ENCODE measurements around the gene SLC27A1. TPM values are rescaled to one million over a fixed set of nuclear protein-coding genes. Genes with fewer than 3 reads are reported as not detected.

SLC27A1 gene
- polyA plus RNA-seq, 1 of the 3 experiments (the other 2 are of a cell fraction), result 15.0 TPM

DNA sequence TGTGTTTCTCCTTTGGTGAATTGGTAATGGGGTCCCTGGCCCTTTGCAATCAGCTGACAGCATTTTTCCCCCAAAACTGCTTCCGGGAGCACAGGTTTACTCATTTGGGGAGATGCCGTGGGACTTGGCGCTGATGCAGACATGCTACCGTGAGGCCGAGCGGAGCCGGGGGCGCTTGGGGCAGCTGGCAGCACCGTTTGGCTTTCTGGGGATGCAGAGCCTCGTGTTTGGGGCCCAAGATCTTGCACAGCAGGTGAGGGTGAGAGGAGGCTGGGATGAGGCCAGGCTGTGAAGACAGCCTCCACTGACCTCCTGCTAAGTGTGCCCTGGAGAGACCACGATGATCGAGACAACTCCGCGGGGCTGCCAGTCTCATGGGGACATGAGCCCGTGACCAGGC lies 71.7 kb downstream of the SLC27A1 start:
- H3K27me3 ChIP-seq (ENCODE audit: insufficient read depth), result no peaks in the 10 kb centered on the region
- H3K4me3 ChIP-seq (ENCODE audit: low read depth in 2 of 2, low read length in 1 of 2), result no peak overlapping the region
- H3K4me2 ChIP-seq, result no peak overlapping the region
- DNase-seq, result no peak
- no peak overlapping the region for H3K9ac ChIP-seq
- no peaks in the 10 kb centered on the region for H3K9me2 ChIP-seq
- TF ChIP-seq FOXM1 (IDR thresholded peaks at IDR 0.05; ENCODE audit: low read depth) (no peak), JUND (IDR thresholded peaks at IDR 0.05) (no peak), TEAD4 (IDR thresholded peaks at IDR 0.05; ENCODE audit: borderline replicate concordance, insufficient read depth) (no peak), FOSL2 (IDR thresholded peaks at IDR 0.05; ENCODE audit: borderline replicate concordance, low read depth) (no peak), MEF2A (IDR thresholded peaks at IDR 0.05; ENCODE audit: borderline replicate concordance, low read depth) (no peak)
- H3K36me3 ChIP-seq (replicated peaks in 1 of 2; ENCODE audit: control insufficient read depth in 1 of 2, insufficient read depth in 2 of 2, low read length in 1 of 2), result no peaks in the 10 kb centered on the region
- no peaks in the 10 kb centered on the region for H3K79me2 ChIP-seq (ENCODE audit: insufficient read depth)
- ChIA-PET POLR2A (interaction anchor here (0.6 kb wide), 1 partner anchor 31 kb away, joined by 3 read pairs; the partner anchor contains the start of gene PGLS), CTCF (no interaction called here)
- 79% methylated on average over 11 of the region's 15 CpGs for WGBS (ENCODE audit: low lambda C conversion rate)
- H3K27ac ChIP-seq (ENCODE audit: low read depth in 2 of 2, low read length in 1 of 2), result no peak overlapping the region
- no peaks in the 10 kb centered on the region; a peak in 1 of 4 replicates for H3K4me1 ChIP-seq (ENCODE audit: control insufficient read depth in 1 of 2, insufficient read depth in 2 of 2, low read depth in 1 of 2, low read length in 1 of 2)
- no peak overlapping the region for H2AFZ ChIP-seq (ENCODE audit: low read depth)
- no peaks in the 10 kb centered on the region for H3F3A ChIP-seq (replicated peaks; ENCODE audit: insufficient read depth)
- no peaks in the 10 kb centered on the region for H3K9me3 ChIP-seq
- no peaks in the 10 kb centered on the region for H4K20me1 ChIP-seq (ENCODE audit: insufficient read depth)

- Histone ChIP-seq H4K20me1 (ENCODE audit: insufficient read depth) (no peaks in the 10 kb centered on the region), H3K9ac (no peak overlapping the region), H3K79me2 (ENCODE audit: insufficient read depth) (no peaks in the 10 kb centered on the region), H3K27me3 (ENCODE audit: insufficient read depth) (no peaks in the 10 kb centered on the region), H3K36me3 (replicated peaks in 1 of 2; ENCODE audit: control insufficient read depth in 1 of 2, insufficient read depth in 2 of 2, low read length in 1 of 2) (no peaks in the 10 kb centered on the region), H3K4me1 (ENCODE audit: control insufficient read depth in 1 of 2, insufficient read depth in 2 of 2, low read depth in 1 of 2, low read length in 1 of 2) (no peaks in the 10 kb centered on the region; a peak in 1 of 4 replicates), H3K4me3 (ENCODE audit: low read depth in 2 of 2, low read length in 1 of 2) (no peak overlapping the region), H2AFZ (ENCODE audit: low read depth) (no peak overlapping the region), H3K4me2 (no peak overlapping the region), H3K9me2 (no peaks in the 10 kb centered on the region), H3F3A (replicated peaks; ENCODE audit: insufficient read depth) (no peaks in the 10 kb centered on the region), H3K27ac (ENCODE audit: low read depth in 2 of 2, low read length in 1 of 2) (no peak overlapping the region), H3K9me3 (no peaks in the 10 kb centered on the region)
- ChIA-PET POLR2A (interaction anchor here (0.6 kb wide), 1 partner anchor 32 kb away, joined by 3 read pairs; the partner anchor contains the start of gene PGLS), CTCF (no interaction called here)
- WGBS (ENCODE audit: low lambda C conversion rate), result 77% methylated on average over 14 of the region's 14 CpGs
- no peak for DNase-seq
- TF ChIP-seq, protein P1, sequence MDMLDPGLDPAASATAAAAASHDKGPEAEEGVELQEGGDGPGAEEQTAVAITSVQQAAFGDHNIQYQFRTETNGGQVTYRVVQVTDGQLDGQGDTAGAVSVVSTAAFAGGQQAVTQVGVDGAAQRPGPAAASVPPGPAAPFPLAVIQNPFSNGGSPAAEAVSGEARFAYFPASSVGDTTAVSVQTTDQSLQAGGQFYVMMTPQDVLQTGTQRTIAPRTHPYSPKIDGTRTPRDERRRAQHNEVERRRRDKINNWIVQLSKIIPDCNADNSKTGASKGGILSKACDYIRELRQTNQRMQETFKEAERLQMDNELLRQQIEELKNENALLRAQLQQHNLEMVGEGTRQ (IDR thresholded peaks at IDR 0.05; ENCODE audit: borderline replicate concordance, low read depth, low read length), result no peak
- TF ChIP-seq EP300 (IDR thresholded peaks at IDR 0.05; ENCODE audit: borderline replicate concordance in 1 of 2, low read depth in 1 of 2, low read length in 1 of 2) (no peak), FOSL2 (IDR thresholded peaks at IDR 0.05; ENCODE audit: borderline replicate concordance, low read depth) (no peak), FOXM1 (IDR thresholded peaks at IDR 0.05; ENCODE audit: low read depth) (no peak)
These were observed 72.7 kb downstream of the SLC27A1 start for GRCh38 chr19:17542793-17543582.

DNA sequence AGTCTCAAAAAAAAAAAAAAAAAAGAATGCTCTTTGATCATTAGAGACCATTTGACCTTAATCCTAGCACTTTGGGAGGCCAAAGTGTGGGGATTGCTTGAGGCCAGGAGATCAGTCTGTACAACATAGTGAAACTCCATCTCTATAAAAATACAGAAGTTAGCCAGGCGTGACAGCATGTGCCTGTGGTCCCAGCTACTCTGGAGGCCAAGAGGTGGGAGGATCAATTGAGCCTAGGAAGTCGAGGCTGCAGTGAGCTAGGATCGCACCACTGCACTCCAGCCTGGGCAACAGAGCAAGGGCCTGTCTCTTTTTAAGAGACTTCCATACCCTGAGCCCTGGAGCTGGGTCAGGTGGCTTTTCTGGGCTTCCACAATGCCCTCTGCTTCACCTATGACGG lies 73.7 kb downstream of the SLC27A1 start:
- 50% methylated on average over 4 of the region's 4 CpGs for WGBS (ENCODE audit: low lambda C conversion rate)
- H3K27me3 ChIP-seq (ENCODE audit: insufficient read depth), result no peaks in the 10 kb centered on the region
- no peaks in the 10 kb centered on the region; a peak in 1 of 4 replicates for H3K4me1 ChIP-seq (ENCODE audit: control insufficient read depth in 1 of 2, insufficient read depth in 2 of 2, low read depth in 1 of 2, low read length in 1 of 2)
- no peaks in the 10 kb centered on the region for H4K20me1 ChIP-seq (ENCODE audit: insufficient read depth)
- DNase-seq, result no peak
- H3K4me2 ChIP-seq, result no peak overlapping the region
- CTCF ChIA-PET, result interaction anchor here (1.2 kb wide), 1 partner anchor 36 kb away, joined by 5 read pairs; no protein-coding TSS in a partner anchor
- no peak overlapping the region for H2AFZ ChIP-seq (ENCODE audit: low read depth)
- no peak overlapping the region for H3K9ac ChIP-seq
- H3K79me2 ChIP-seq (ENCODE audit: insufficient read depth), result no peaks in the 10 kb centered on the region
- no peak overlapping the region for H3K4me3 ChIP-seq (ENCODE audit: low read depth in 2 of 2, low read length in 1 of 2)
- no peaks in the 10 kb centered on the region for H3K9me3 ChIP-seq
- H3K36me3 ChIP-seq (replicated peaks in 1 of 2; ENCODE audit: control insufficient read depth in 1 of 2, insufficient read depth in 2 of 2, low read length in 1 of 2), result no peaks in the 10 kb centered on the region
- H3F3A ChIP-seq (replicated peaks; ENCODE audit: insufficient read depth), result no peaks in the 10 kb centered on the region
- POLR2A ChIA-PET, result no interaction called here
- H3K9me2 ChIP-seq, result no peaks in the 10 kb centered on the region
- H3K27ac ChIP-seq (ENCODE audit: low read depth in 2 of 2, low read length in 1 of 2), result no peak overlapping the region
- no peak for TF ChIP-seq SIN3A (IDR thresholded peaks at IDR 0.05; ENCODE audit: borderline replicate concordance, low read depth, low read length)
- TF ChIP-seq REST (IDR thresholded peaks at IDR 0.05; ENCODE audit: low read depth, low read length), result no peak
- no peak for TF ChIP-seq MEF2A (IDR thresholded peaks at IDR 0.05; ENCODE audit: borderline replicate concordance, low read depth)
- TF ChIP-seq TAF1 (IDR thresholded peaks at IDR 0.05; ENCODE audit: borderline replicate concordance, low read depth, low read length), result no peak
- TF ChIP-seq FOSL2 (IDR thresholded peaks at IDR 0.05; ENCODE audit: borderline replicate concordance, low read depth), result no peak
- TF ChIP-seq YY1 (IDR thresholded peaks at IDR 0.05; ENCODE audit: low read depth), result no peak
- no peak for TF ChIP-seq TEAD4 (IDR thresholded peaks at IDR 0.05; ENCODE audit: borderline replicate concordance, insufficient read depth)
- TF ChIP-seq GABPA (IDR thresholded peaks at IDR 0.05; ENCODE audit: low read depth), result no peak
- TF ChIP-seq NFIC (IDR thresholded peaks at IDR 0.05; ENCODE audit: borderline replicate concordance), result no peak
- TF ChIP-seq, protein P1 (IDR thresholded peaks at IDR 0.05; ENCODE audit: borderline replicate concordance, low read depth, low read length), result no peak
- no peak for TF ChIP-seq POLR2AphosphoS5 (IDR thresholded peaks at IDR 0.05; ENCODE audit: low read depth, low read length)
